Ishikawa (cell line): Measurements from ENCODE around the gene CPT1C.

Experiments used
- CEBPB ChIP-seq: IDR thresholded peaks from 2 replicates; pipeline ENCODE4 v1.6.1; 2012
- CREB1 ChIP-seq: IDR thresholded peaks from 2 replicates; pipeline ENCODE4 v1.6.1; 2012; ENCODE audit warnings: low read depth
- EGR1 ChIP-seq: IDR thresholded peaks from 2 replicates; pipeline ENCODE4 v1.6.1; 2012
- EP300 ChIP-seq: IDR thresholded peaks from 2 replicates; pipeline ENCODE4 v1.6.1; 2012; ENCODE audit warnings: borderline replicate concordance
- FOXM1 ChIP-seq: IDR thresholded peaks from 2 replicates; pipeline ENCODE4 v1.6.1; 2012; ENCODE audit warnings: low read depth, borderline replicate concordance
- NFIC ChIP-seq: IDR thresholded peaks from 2 replicates; pipeline ENCODE4 v1.6.1; 2012
- RAD21 ChIP-seq: IDR thresholded peaks from 2 replicates; pipeline ENCODE4 v1.6.1; 2012; ENCODE audit warnings: low read depth
- TAF1 ChIP-seq: IDR thresholded peaks from 2 replicates; pipeline ENCODE4 v1.6.1; 2012; ENCODE audit warnings: low read depth, mild to moderate bottlenecking
- TCF12 ChIP-seq: IDR thresholded peaks from 2 replicates; pipeline ENCODE4 v1.6.1; 2012; ENCODE audit warnings: low read depth
- TEAD4 ChIP-seq: IDR thresholded peaks from 2 replicates; pipeline ENCODE4 v1.6.1; 2012
- YY1 ChIP-seq: IDR thresholded peaks from 2 replicates; pipeline ENCODE4 v1.6.1; 2012; ENCODE audit warnings: low read depth
- ZBTB7A ChIP-seq: IDR thresholded peaks from 2 replicates; pipeline ENCODE4 v1.6.1; 2012; ENCODE audit warnings: low read depth
- TF ChIP-seq, protein P1 (sequence below): IDR thresholded peaks from 2 replicates; pipeline ENCODE4 v1.6.1; 2012
- TF ChIP-seq, protein P2 (sequence below): IDR thresholded peaks from 2 replicates; pipeline ENCODE4 v1.6.1; 2012; ENCODE audit warnings: low read depth, mild to moderate bottlenecking
- TF ChIP-seq, protein P3 (sequence below): IDR thresholded peaks from 2 replicates; pipeline ENCODE4 v1.6.1; 2012

The CPT1C gene

GRCh38 chr19:49665036-49665350 is 25.9 kb upstream of the CPT1C start:
- TF ChIP-seq, protein P1, sequence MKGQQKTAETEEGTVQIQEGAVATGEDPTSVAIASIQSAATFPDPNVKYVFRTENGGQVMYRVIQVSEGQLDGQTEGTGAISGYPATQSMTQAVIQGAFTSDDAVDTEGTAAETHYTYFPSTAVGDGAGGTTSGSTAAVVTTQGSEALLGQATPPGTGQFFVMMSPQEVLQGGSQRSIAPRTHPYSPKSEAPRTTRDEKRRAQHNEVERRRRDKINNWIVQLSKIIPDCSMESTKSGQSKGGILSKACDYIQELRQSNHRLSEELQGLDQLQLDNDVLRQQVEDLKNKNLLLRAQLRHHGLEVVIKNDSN: no peak
- TF ChIP-seq ZBTB7A: no peak; the same call in 1 of the 2 replicates
- TF ChIP-seq EGR1: no peak
- TF ChIP-seq CEBPB: no peak
- TF ChIP-seq TCF12: no peak
- TF ChIP-seq, protein P2, sequence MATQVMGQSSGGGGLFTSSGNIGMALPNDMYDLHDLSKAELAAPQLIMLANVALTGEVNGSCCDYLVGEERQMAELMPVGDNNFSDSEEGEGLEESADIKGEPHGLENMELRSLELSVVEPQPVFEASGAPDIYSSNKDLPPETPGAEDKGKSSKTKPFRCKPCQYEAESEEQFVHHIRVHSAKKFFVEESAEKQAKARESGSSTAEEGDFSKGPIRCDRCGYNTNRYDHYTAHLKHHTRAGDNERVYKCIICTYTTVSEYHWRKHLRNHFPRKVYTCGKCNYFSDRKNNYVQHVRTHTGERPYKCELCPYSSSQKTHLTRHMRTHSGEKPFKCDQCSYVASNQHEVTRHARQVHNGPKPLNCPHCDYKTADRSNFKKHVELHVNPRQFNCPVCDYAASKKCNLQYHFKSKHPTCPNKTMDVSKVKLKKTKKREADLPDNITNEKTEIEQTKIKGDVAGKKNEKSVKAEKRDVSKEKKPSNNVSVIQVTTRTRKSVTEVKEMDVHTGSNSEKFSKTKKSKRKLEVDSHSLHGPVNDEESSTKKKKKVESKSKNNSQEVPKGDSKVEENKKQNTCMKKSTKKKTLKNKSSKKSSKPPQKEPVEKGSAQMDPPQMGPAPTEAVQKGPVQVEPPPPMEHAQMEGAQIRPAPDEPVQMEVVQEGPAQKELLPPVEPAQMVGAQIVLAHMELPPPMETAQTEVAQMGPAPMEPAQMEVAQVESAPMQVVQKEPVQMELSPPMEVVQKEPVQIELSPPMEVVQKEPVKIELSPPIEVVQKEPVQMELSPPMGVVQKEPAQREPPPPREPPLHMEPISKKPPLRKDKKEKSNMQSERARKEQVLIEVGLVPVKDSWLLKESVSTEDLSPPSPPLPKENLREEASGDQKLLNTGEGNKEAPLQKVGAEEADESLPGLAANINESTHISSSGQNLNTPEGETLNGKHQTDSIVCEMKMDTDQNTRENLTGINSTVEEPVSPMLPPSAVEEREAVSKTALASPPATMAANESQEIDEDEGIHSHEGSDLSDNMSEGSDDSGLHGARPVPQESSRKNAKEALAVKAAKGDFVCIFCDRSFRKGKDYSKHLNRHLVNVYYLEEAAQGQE: no peak
- no peak for TF ChIP-seq TAF1
- TF ChIP-seq, protein P3, sequence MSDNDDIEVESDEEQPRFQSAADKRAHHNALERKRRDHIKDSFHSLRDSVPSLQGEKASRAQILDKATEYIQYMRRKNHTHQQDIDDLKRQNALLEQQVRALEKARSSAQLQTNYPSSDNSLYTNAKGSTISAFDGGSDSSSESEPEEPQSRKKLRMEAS: no peak
- TF ChIP-seq TEAD4: no peak
- TF ChIP-seq CREB1: no peak
- no peak for TF ChIP-seq FOXM1
- no peak for TF ChIP-seq RAD21
- TF ChIP-seq EP300: no peak
- TF ChIP-seq NFIC: no peak
- no peak for TF ChIP-seq YY1

- no peak; the same call in 1 of the 2 replicates for TF ChIP-seq TEAD4
- TF ChIP-seq YY1: peak; percentile 26; the same call in 1 of the 2 replicates
- TF ChIP-seq TCF12: peak; percentile 31; the same call in 1 of the 2 replicates
- TF ChIP-seq NFIC: 0 out of 2 replicates have a peak, but pooled peaks have one; percentile 9
- no peak for TF ChIP-seq CEBPB
- TF ChIP-seq, protein P3: peak; percentile 68
- TF ChIP-seq TAF1: peak; percentile 75
These were observed 25.4 kb upstream of the CPT1C start, which contains the start of the genes BCL2L12 and IRF3 for GRCh38 chr19:49665351-49666119. Gene BCL2L12 (plus strand): TSS chr19:49665933. CDS start chr19:49666693, 760 bp downstream. Gene IRF3 (minus strand): TSS chr19:49665857. CDS start chr19:49664838, 1,019 bp downstream.

- no peak; the same call in 1 of the 2 replicates for TF ChIP-seq ZBTB7A
- no peak for TF ChIP-seq TCF12
- no peak for TF ChIP-seq TAF1
- TF ChIP-seq, protein P2: no peak
- TF ChIP-seq RAD21: no peak
- TF ChIP-seq, protein P3: no peak
- TF ChIP-seq TEAD4: no peak
- no peak for TF ChIP-seq EGR1
- TF ChIP-seq, protein P1: no peak
- TF ChIP-seq CEBPB: no peak
- no peak for TF ChIP-seq EP300
- no peak for TF ChIP-seq FOXM1
- no peak for TF ChIP-seq YY1
- no peak for TF ChIP-seq NFIC
- no peak for TF ChIP-seq CREB1
These were observed 24.8 kb upstream of the CPT1C start for GRCh38 chr19:49666120-49666444.

- TF ChIP-seq, protein P3: no peak
- no peak for TF ChIP-seq CEBPB
- TF ChIP-seq EP300: no peak
- no peak for TF ChIP-seq NFIC
These were observed 23.4 kb upstream of the CPT1C start for GRCh38 chr19:49667473-49667872.

- TF ChIP-seq RAD21 (no peak), EGR1 (no peak), CREB1 (no peak), CEBPB (no peak), EP300 (no peak), TAF1 (no peak), YY1 (no peak)
- TF ChIP-seq, protein P3: no peak
- TF ChIP-seq, protein P1: no peak
- TF ChIP-seq, protein P2: no peak
These were observed 21.4 kb upstream of the CPT1C start for GRCh38 chr19:49669516-49669915.
